H54 (cell line): Measurements from ENCODE around the gene DNAH5.
A peak's percentile ranks its signal among the peaks of the same experiment; 100 is the strongest.
"Not testable (repeated sequence)": the region's sequence is repeated elsewhere in the genome, so short reads cannot be mapped to it uniquely, and the experiment has no call there.

Experiments used
- DNase-seq: peaks from one replicate; pipeline ENCODE4 v3.0.0; 2011; ENCODE audit warnings: low spot score, mixed read lengths; ENCODE audit not compliant: insufficient read length
- FAIRE-seq: peaks from 3 replicates; lab custom pipeline; 2011; peaks lifted over from hg19 to GRCh38; lab: Jason Lieb, UNC
- POLR2A ChIP-seq: IDR thresholded peaks from 2 replicates; pipeline ENCODE4 v1.6.1; 2011; ENCODE audit warnings: low read depth, mild to moderate bottlenecking, low read length

The DNAH5 gene

GRCh38 chr5:13944560-13945199, at the start of gene DNAH5:
Gene DNAH5, minus strand, starts transcription at chr5:13944688. Its CDS starts 250 bp downstream, at chr5:13944438.
- peak; percentile 38 for FAIRE-seq
- no peak for DNase-seq
- no peak for TF ChIP-seq POLR2A

GRCh38 chr5:13993926-13994325, 49.4 kb upstream of the DNAH5 start:
- no peak for DNase-seq
- no peak for FAIRE-seq
- no peak for TF ChIP-seq POLR2A

GRCh38 chr5:13992795-13993194, 48.3 kb upstream of the DNAH5 start:
- DNase-seq (no peak), FAIRE-seq (no peak)
- TF ChIP-seq POLR2A: no peak

- no peak for FAIRE-seq
- TF ChIP-seq POLR2A: no peak
Measured at GRCh38 chr5:13991365-13991764, 46.9 kb upstream of the DNAH5 start.

GRCh38 chr5:13990896-13991295, 46.4 kb upstream of the DNAH5 start:
- no peak for DNase-seq
- no peak for FAIRE-seq
- TF ChIP-seq POLR2A: no peak

More at GRCh38 chr5:13991365-13991764, 46.9 kb upstream of the DNAH5 start:
- no peak for DNase-seq

GRCh38 chr5:13989832-13990231, 45.3 kb upstream of the DNAH5 start:
- no peak for DNase-seq
- TF ChIP-seq POLR2A: no peak
- FAIRE-seq: no peak

- FAIRE-seq (no peak), DNase-seq (peak; percentile 50)
- no peak for TF ChIP-seq POLR2A
Measured at GRCh38 chr5:13987843-13988464, 43.5 kb upstream of the DNAH5 start.

GRCh38 chr5:13985731-13986418, 41.4 kb upstream of the DNAH5 start:
- DNase-seq: peak; percentile 78
- no peak for TF ChIP-seq POLR2A
- FAIRE-seq: peak; percentile 76

- FAIRE-seq, DNase-seq: not testable (repeated sequence)
Measured at GRCh38 chr5:13984888-13985287, 40.4 kb upstream of the DNAH5 start.

GRCh38 chr5:13976867-13977830, 32.7 kb upstream of the DNAH5 start:
- FAIRE-seq (peak; percentile 36), DNase-seq (peak; percentile 62)

GRCh38 chr5:13976223-13976622, 31.7 kb upstream of the DNAH5 start:
- FAIRE-seq (no peak), DNase-seq (no peak)
- TF ChIP-seq POLR2A: no peak

More at GRCh38 chr5:13976867-13977830, 32.7 kb upstream of the DNAH5 start:
- TF ChIP-seq POLR2A: no peak

GRCh38 chr5:13975246-13975645, 30.8 kb upstream of the DNAH5 start:
- no peak for TF ChIP-seq POLR2A
- DNase-seq (no peak), FAIRE-seq (no peak)

GRCh38 chr5:13973724-13974123, 29.2 kb upstream of the DNAH5 start:
- TF ChIP-seq POLR2A: no peak
- FAIRE-seq: no peak
- DNase-seq: no peak

GRCh38 chr5:13972029-13972428, 27.5 kb upstream of the DNAH5 start:
- no peak for DNase-seq
- no peak for FAIRE-seq
- TF ChIP-seq POLR2A: no peak
